Smooth muscle cell (in vitro differentiated cells): ENCODE measurements around the gene ATRAID. TPM values are rescaled to one million over a fixed set of nuclear protein-coding genes. Genes with fewer than 3 reads are reported as not detected.

Experiments used
- DNase-seq: peaks from one replicate; lab custom pipeline; 2025; ENCODE audit not compliant: unreplicated experiment; lab: John Stamatoyannopoulos, UW
- H2AFZ ChIP-seq: fragments of 200-600 bp; sonication (generic); 2 replicates; pipeline ENCODE4 v1.6.0; 2016; ENCODE audit warnings: antibody characterized with exemption, low read depth, mild to moderate bottlenecking
- H3F3A ChIP-seq: fragments of 200-600 bp; sonication (generic); 2 replicates; pipeline ENCODE4 v1.6.0; 2017; ENCODE audit warnings: antibody characterized with exemption, low read depth
- H3K27ac ChIP-seq: fragments of 200-600 bp; sonication (generic); 2 replicates; pipeline ENCODE4 v1.5.1; 2016; ENCODE audit warnings: low read depth, mild to moderate bottlenecking
- H3K27me3 ChIP-seq: fragments of 200-600 bp; sonication (generic); 2 replicates; pipeline ENCODE4 v1.6.1; 2016; ENCODE audit warnings: low read depth, mild to moderate bottlenecking
- H3K36me3 ChIP-seq: fragments of 200-600 bp; sonication (generic); 2 replicates; pipeline ENCODE4 v1.5.1; 2016; ENCODE audit warnings: low read depth
- H3K4me1 ChIP-seq: fragments of 200-600 bp; sonication (generic); 2 replicates; pipeline ENCODE4 v1.5.1; 2016; ENCODE audit warnings: low read depth
- H3K4me2 ChIP-seq: fragments of 200-600 bp; sonication (generic); 2 replicates; pipeline ENCODE4 v1.6.0; 2016; ENCODE audit warnings: mild to moderate bottlenecking
- H3K4me3 ChIP-seq: fragments of 200-600 bp; sonication (generic); 2 replicates; pipeline ENCODE4 v1.5.1; 2016; ENCODE audit warnings: mild to moderate bottlenecking
- H3K79me2 ChIP-seq: fragments of 200-600 bp; sonication (generic); 2 replicates; pipeline ENCODE4 v1.6.0; 2016; ENCODE audit warnings: low read depth, mild to moderate bottlenecking
- H3K9ac ChIP-seq: fragments of 200-600 bp; sonication (generic); 2 replicates; pipeline ENCODE4 v1.6.0; 2016; ENCODE audit warnings: low read depth
- H3K9me3 ChIP-seq: fragments of 200-600 bp; sonication (generic); replicated peaks from 2 replicates; pipeline ENCODE4 v1.5.1; 2016; ENCODE audit warnings: low read depth
- H4K20me1 ChIP-seq: fragments of 200-600 bp; sonication (generic); 2 replicates; pipeline ENCODE4 v1.6.0; 2016; ENCODE audit warnings: low read depth
- CTCF ChIP-seq: fragments of 200-600 bp; sonication (generic); IDR thresholded peaks from 2 replicates; pipeline ENCODE4 v1.5.1; 2017; ENCODE audit warnings: borderline replicate concordance, mild to moderate bottlenecking, antibody characterized with exemption; ENCODE audit not compliant: insufficient read depth, poor library complexity, severe bottlenecking
- WGBS: methylation state at CpG from one replicate; pipeline ENCODE4 v1.1.7; 2016; ENCODE audit warnings: low lambda C conversion rate; 5-methylcytosine and 5-hydroxymethylcytosine counted together
- polyA plus RNA-seq: library from polyadenylated mRNA; unstranded; fragments of >200 nt; fragmentation: Nextera tagmentation; extraction: Ambion mirVana; gene quantifications from 2 replicates; pipeline ENCODE4 v1.2.1, GENCODE V29; 2016
- total RNA-seq: library from RNA; depleted of rRNA; stranded (reverse); fragments of >200 nt; gene quantifications from 2 replicates; pipeline ENCODE4 v1.2.3, GENCODE V29; 2014

The ATRAID gene
- total and polyA plus RNA-seq, 2 experiments from 2014 or later = 233 to 335 TPM

- Histone ChIP-seq H3K27ac (no peak overlapping the region), H3F3A (no peaks in the 10 kb centered on the region), H3K9me3 (no peaks in the 10 kb centered on the region), H4K20me1 (no peaks in the 10 kb centered on the region), H3K4me2 (no peak overlapping the region), H3K9ac (no peak overlapping the region), H3K4me1 (no peaks in the 10 kb centered on the region), H2AFZ (no peak overlapping the region), H3K27me3 (no peaks in the 10 kb centered on the region), H3K79me2 (no peaks in the 10 kb centered on the region), H3K36me3 (peaks cover 4% of the 10 kb centered on the region), H3K4me3 (no peak overlapping the region)
- no peak for TF ChIP-seq CTCF
- DNase-seq = no peak
- WGBS = 98% methylated on average over 12 of the region's 12 CpGs
Observed at GRCh38 chr2:27236136-27236535, 24.3 kb downstream of the ATRAID start.

- TF ChIP-seq CTCF = no peak
- Histone ChIP-seq H3K9ac (no peak overlapping the region), H4K20me1 (no peaks in the 10 kb centered on the region), H3F3A (no peaks in the 10 kb centered on the region), H3K4me2 (no peak overlapping the region), H3K4me3 (no peak overlapping the region), H3K4me1 (no peaks in the 10 kb centered on the region), H3K79me2 (no peaks in the 10 kb centered on the region), H3K27me3 (no peaks in the 10 kb centered on the region), H3K9me3 (no peaks in the 10 kb centered on the region), H3K36me3 (peaks cover 4% of the 10 kb centered on the region), H3K27ac (no peak overlapping the region), H2AFZ (no peak overlapping the region)
- 98% methylated on average over 3 of the region's 3 CpGs for WGBS
- no peak for DNase-seq
Observed at GRCh38 chr2:27236626-27237025, 24.8 kb downstream of the ATRAID start.

- Histone ChIP-seq H3K4me3 (no peak overlapping the region), H3K36me3 (peaks cover 1% of the 10 kb centered on the region), H3K4me1 (no peaks in the 10 kb centered on the region), H2AFZ (no peak overlapping the region), H3K9me3 (no peaks in the 10 kb centered on the region), H3K4me2 (no peak overlapping the region), H3K9ac (no peak overlapping the region), H3K79me2 (no peaks in the 10 kb centered on the region), H3K27me3 (no peaks in the 10 kb centered on the region), H3F3A (no peaks in the 10 kb centered on the region), H3K27ac (no peak overlapping the region), H4K20me1 (no peaks in the 10 kb centered on the region)
- TF ChIP-seq CTCF = no peak
- no peak for DNase-seq
- WGBS = over 99% methylated on average over 15 of the region's 15 CpGs
Observed at GRCh38 chr2:27237341-27237945, 25.6 kb downstream of the ATRAID start.

- H3K79me2 ChIP-seq = no peaks in the 10 kb centered on the region
- no peak overlapping the region for H3K27ac ChIP-seq
- H3K4me3 ChIP-seq = no peak overlapping the region
- no peak overlapping the region for H2AFZ ChIP-seq
- no peak overlapping the region for H3K4me2 ChIP-seq
- no peaks in the 10 kb centered on the region for H3F3A ChIP-seq
- no peak for DNase-seq
- no peak for TF ChIP-seq CTCF
- H4K20me1 ChIP-seq = no peaks in the 10 kb centered on the region
- H3K27me3 ChIP-seq = no peaks in the 10 kb centered on the region
- 96% methylated on average over 8 of the region's 8 CpGs for WGBS
- no peak overlapping the region for H3K9ac ChIP-seq
- no peaks in the 10 kb centered on the region for H3K4me1 ChIP-seq
- H3K36me3 ChIP-seq = peaks cover under 1% of the 10 kb centered on the region
- H3K9me3 ChIP-seq = no peaks in the 10 kb centered on the region
Observed at GRCh38 chr2:27238976-27239375, 27.1 kb downstream of the ATRAID start.
